ENCODE results near the gene ACOT7.
A peak's percentile ranks its signal among the peaks of the same experiment; 100 is the strongest.

ACOT7 gene

GRCh38 chr1:6360517-6361070 is 33.0 kb downstream of the ACOT7 start:
- DNase-seq (ENCODE audit: low spot score) = no peak

- no peak for DNase-seq (ENCODE audit: low spot score)
Measured at GRCh38 chr1:6360117-6360496, 33.5 kb downstream of the ACOT7 start.

- DNase-seq (ENCODE audit: low spot score) = peak; percentile 69
Measured at GRCh38 chr1:6359216-6360116, 34.1 kb downstream of the ACOT7 start.

GRCh38 chr1:6358757-6359201 is 34.8 kb downstream of the ACOT7 start:
- peak; percentile 82 for DNase-seq (ENCODE audit: low spot score)

GRCh38 chr1:6358144-6358624 is 35.4 kb downstream of the ACOT7 start:
- peak; percentile 19 for DNase-seq (ENCODE audit: low spot score)

GRCh38 chr1:6357243-6357936 is 36.2 kb downstream of the ACOT7 start:
- DNase-seq (ENCODE audit: low spot score) = no peak

- DNase-seq (ENCODE audit: low spot score) = no peak
Measured at GRCh38 chr1:6355621-6356020, 37.9 kb downstream of the ACOT7 start.

GRCh38 chr1:6354659-6355317 is 38.8 kb downstream of the ACOT7 start:
- no peak for DNase-seq (ENCODE audit: low spot score)

GRCh38 chr1:6353955-6354658 is 39.5 kb downstream of the ACOT7 start:
- DNase-seq (ENCODE audit: low spot score) = no peak

GRCh38 chr1:6353619-6353954 is 40.0 kb downstream of the ACOT7 start:
- DNase-seq (ENCODE audit: low spot score) = no peak

- no peak for DNase-seq (ENCODE audit: low spot score)
Measured at GRCh38 chr1:6352138-6352563, 41.4 kb downstream of the ACOT7 start.

GRCh38 chr1:6351480-6352137 is 42.0 kb downstream of the ACOT7 start:
- DNase-seq (ENCODE audit: low spot score) = no peak

- DNase-seq (ENCODE audit: low spot score) = no peak
Measured at GRCh38 chr1:6350416-6351088, 43.0 kb downstream of the ACOT7 start.

- DNase-seq (ENCODE audit: low spot score) = no peak
Measured at GRCh38 chr1:6349254-6349943, 44.2 kb downstream of the ACOT7 start.

GRCh38 chr1:6348511-6349191 is 44.9 kb downstream of the ACOT7 start:
- peak; percentile 66 for DNase-seq (ENCODE audit: low spot score)

GRCh38 chr1:6347641-6348487 is 45.7 kb downstream of the ACOT7 start:
- DNase-seq (ENCODE audit: low spot score) = peak; percentile 73

GRCh38 chr1:6345460-6345859 is 48.1 kb downstream of the ACOT7 start:
- no peak for DNase-seq (ENCODE audit: low spot score)

GRCh38 chr1:6345009-6345408 is 48.6 kb downstream of the ACOT7 start:
- DNase-seq (ENCODE audit: low spot score) = no peak

All from CD4-positive, alpha-beta T cell treated with Interleukin-2 at 100 ng/mL for 4 hours (primary cell).